Activated CD4-positive, alpha-beta T cell treated with anti-CD3 and anti-CD28 coated beads for 36 hours (primary cell): ENCODE data around the gene ANTXR2. TPM values are rescaled to one million over a fixed set of nuclear protein-coding genes. Genes with fewer than 3 reads are reported as not detected.

Experiments used
- ATAC-seq: fragments of 200-7000 bp; cut with Tn5 transposase; one replicate; pipeline ENCODE4 v1.10.0; 2021; ENCODE audit warnings: mild to moderate bottlenecking, moderate library complexity
- CTCF ChIA-PET: fragments of 350-600 bp; sonication (Branson Sonifier 250); formaldehyde crosslinking; loops from one replicate; lab custom pipeline; 2021; ENCODE audit warnings: antibody characterized with exemption; lab: Charles Lee
- POLR2A ChIA-PET: fragments of 350-600 bp; sonication (Branson Sonifier 250); formaldehyde crosslinking; loops from one replicate; lab custom pipeline; 2021; ENCODE audit warnings: antibody characterized with exemption, inconsistent platforms; lab: Charles Lee
- DNase-seq: peaks from one replicate; pipeline ENCODE4 v3.0.0-alpha.2; 2020
- H3K27ac Mint-ChIP-seq: one replicate; pipeline ENCODE4 v1.8.0; 2021; ENCODE audit warnings: mixed read lengths
- H3K27me3 Mint-ChIP-seq: one replicate; pipeline ENCODE4 v1.8.0; 2021; ENCODE audit warnings: mixed read lengths
- H3K36me3 Mint-ChIP-seq: one replicate; pipeline ENCODE4 v1.8.0; 2021; ENCODE audit warnings: low read depth, mixed read lengths
- H3K4me1 Mint-ChIP-seq: one replicate; pipeline ENCODE4 v1.8.0; 2021; ENCODE audit warnings: mixed read lengths
- H3K4me3 Mint-ChIP-seq: one replicate; pipeline ENCODE4 v1.8.0; 2021; ENCODE audit warnings: mild to moderate bottlenecking, moderate library complexity, mixed read lengths
- H3K9me3 Mint-ChIP-seq: one replicate; pipeline ENCODE4 v1.8.0; 2021; ENCODE audit warnings: low read depth, mixed read lengths
- intact Hi-C, 2 experiments: fragments of 100-400 bp; cut with DNase I in 1 of 2; cut with micrococcal nuclease in 1 of 2; formaldehyde crosslinking; loops; one replicate each; pipeline versions ENCODE4 v1.14.2 to v1.15.1; 2022 to 2024; cut with DNase I, micrococcal nuclease
- total RNA-seq, 2 experiments: library from RNA; stranded (reverse); gene quantifications; one replicate each; pipeline ENCODE4 v1.2.3, GENCODE V29; 2021

ANTXR2 gene
- total RNA-seq, 2 experiments from 2014 or later, result 2.3 to 3.8 TPM

DNA sequence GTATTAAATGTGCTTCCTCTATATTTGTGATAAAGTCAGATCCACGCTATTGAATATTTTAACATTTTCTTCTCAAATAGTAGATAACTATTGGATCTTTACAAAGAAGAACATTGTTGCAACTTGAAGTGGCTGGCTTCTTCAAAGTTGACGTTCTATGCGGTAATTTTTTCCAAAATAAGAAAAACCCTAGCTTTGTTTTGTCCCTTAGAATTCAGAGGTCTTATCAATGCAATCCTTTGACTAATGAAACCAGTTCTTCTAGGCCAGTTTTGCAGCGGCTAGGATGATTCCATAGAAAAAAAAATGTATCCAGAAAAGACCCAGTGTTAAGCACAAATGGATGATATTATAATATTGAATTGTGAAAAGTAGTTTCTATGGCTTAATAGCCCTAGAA, 89.6 kb downstream of the ANTXR2 start:
- Mint-ChIP-seq H3K9me3 (peaks cover 2% of the 10 kb centered on the region), H3K27me3 (no peaks in the 10 kb centered on the region), H3K36me3 (peaks cover 8% of the 10 kb centered on the region), H3K4me3 (no peak overlapping the region), H3K4me1 (peaks cover 14% of the 10 kb centered on the region), H3K27ac (no peak overlapping the region)
- ChIA-PET POLR2A (no interaction called here), CTCF (no interaction called here)
- no peak for ATAC-seq
- intact Hi-C loops, result no loop called here
- DNase-seq, result no peak

DNA sequence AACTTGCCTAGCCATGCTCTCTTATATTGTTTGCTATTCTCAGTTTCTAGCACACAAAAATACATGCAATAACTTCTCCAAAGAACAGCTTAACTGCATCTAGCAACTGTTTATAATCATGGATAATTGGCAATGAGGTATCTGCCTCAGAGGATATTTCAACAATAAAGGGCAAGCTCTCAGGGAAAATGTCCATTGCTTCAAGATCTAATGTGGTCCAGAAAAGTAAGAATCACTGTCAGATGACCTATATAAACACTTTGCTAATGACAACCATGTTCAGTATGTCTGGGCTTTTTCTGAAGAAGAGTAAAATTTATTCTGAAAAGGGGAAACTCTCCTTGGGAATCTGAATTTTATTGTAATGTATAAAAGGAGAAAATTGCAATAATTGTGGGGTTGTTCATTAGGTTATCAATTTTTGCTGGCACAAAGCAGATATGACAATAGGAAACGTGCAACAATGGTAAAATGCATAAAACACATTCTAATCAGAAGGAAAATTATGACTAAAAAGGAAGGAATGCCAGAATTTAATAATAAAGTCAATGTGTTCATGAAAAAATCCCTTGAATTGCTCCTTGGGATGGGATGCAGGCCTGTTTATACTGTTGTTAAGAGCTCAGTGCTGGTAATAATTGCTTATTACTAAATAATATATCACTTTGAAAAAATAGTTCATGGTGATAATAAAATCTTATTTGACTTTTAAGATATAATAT, 90.3 kb downstream of the ANTXR2 start:
- Mint-ChIP-seq H3K27me3 (no peaks in the 10 kb centered on the region), H3K36me3 (peaks cover 10% of the 10 kb centered on the region), H3K9me3 (no peaks in the 10 kb centered on the region), H3K27ac (no peak overlapping the region), H3K4me3 (no peak overlapping the region), H3K4me1 (peaks cover 11% of the 10 kb centered on the region)
- POLR2A ChIA-PET, result no interaction called here
- intact Hi-C loops, result no loop called here
- no peak for DNase-seq
- ATAC-seq, result no peak
- CTCF ChIA-PET, result no interaction called here

DNA sequence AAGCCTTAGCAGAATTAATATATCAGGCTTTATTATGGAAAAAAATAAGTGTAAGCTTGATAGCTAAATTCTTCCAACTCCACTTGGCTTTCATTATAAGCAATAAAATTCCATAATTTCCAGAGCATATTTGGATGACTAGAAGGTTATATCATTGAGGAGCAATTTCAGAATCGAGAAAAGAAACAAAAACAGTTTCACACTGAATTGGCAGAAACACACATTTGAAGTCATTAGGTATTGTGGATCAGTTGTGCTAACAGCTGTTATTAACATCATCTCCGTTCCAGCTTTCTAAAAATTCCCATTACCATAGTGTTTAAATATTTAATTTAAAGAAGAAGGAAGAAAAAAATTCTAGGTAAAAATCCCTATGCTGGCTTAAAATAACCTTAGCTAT, 92.6 kb downstream of the ANTXR2 start:
- intact Hi-C loops, result no loop called here
- CTCF ChIA-PET, result interaction anchor here (0.6 to 1.1 kb wide), 4 partner anchors 63 to 1028 kb away, joined by 3 to 5 read pairs (median 4); no protein-coding TSS in a partner anchor
- Mint-ChIP-seq H3K27me3 (no peaks in the 10 kb centered on the region), H3K36me3 (peaks cover 25% of the 10 kb centered on the region), H3K27ac (no peak overlapping the region), H3K9me3 (no peaks in the 10 kb centered on the region), H3K4me1 (peaks cover 3% of the 10 kb centered on the region), H3K4me3 (no peak overlapping the region)
- no peak for DNase-seq
- POLR2A ChIA-PET, result no interaction called here
- ATAC-seq, result no peak

DNA sequence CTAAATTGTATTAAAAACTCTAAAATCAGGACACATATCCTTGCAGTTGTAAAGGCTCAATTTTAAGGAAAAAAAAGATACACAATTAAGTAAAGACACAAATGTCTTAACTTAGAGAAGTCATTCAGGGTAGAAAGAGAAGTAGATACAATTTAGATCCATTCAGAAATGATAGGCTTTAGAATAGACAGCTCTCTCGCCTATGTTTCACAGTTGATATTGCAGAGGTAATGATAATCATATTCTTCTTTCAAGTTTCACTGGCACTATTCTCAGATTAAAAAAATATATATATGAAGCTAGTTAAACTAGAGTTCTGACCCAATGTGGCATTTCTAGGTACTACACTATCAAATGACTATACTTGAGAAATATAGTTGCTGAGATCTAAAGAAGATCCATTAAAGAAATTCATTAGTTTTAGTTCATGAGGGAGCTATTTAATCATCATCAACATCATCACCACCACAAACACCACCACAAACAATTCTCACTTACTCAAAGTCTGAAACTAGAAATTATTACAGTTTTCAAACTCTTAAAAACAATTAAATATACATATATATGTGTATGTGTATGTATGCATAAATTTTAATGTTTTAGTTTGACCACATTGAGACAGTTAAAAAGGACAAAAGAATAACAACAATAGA, 93.1 kb downstream of the ANTXR2 start:
- Mint-ChIP-seq H3K36me3 (peaks cover 28% of the 10 kb centered on the region), H3K27me3 (no peaks in the 10 kb centered on the region), H3K4me1 (peaks cover 3% of the 10 kb centered on the region), H3K4me3 (no peak overlapping the region), H3K27ac (no peak overlapping the region), H3K9me3 (no peaks in the 10 kb centered on the region)
- intact Hi-C loops, result no loop called here
- ATAC-seq, result no peak
- ChIA-PET CTCF (interaction anchor here (0.6 to 1.1 kb wide), 7 partner anchors 62 to 1275 kb away, joined by 3 to 5 read pairs (median 3); no protein-coding TSS in a partner anchor), POLR2A (interaction anchor here (0.6 to 0.7 kb wide), 2 partner anchors 62 to 1031 kb away, joined by 4 to 5 read pairs; no protein-coding TSS in a partner anchor)
- DNase-seq, result no peak

DNA sequence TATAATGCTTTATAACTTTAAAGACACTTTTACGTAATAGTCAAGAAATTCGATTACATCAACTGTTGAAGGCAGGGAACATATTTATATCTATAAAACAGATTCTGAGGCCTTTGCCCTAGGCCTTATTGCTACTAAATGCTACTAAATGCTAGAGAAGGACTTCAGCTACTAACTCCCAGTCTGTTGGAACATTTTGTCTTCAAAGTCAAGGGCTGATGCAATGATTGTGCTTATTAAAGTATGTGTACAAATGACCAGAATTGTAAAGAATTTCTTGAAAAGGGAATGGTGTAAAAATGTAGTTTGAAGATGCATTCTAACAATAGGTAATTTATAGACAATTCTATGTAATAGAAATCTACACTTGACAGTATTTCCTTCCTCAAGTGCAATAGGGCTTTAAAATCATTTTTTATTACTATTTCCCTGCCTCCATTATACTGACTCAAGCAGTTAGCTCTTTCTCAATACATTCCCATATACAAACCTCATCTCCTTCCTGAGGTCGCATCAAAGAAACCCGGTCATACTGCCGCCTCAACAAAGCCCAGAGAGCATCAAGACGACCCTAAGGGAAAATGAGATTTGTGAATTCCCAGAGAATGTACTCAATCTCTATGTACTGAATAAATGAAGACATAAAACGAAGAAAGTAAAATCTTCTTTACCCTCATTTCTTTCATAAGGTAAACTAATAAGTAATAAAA, 95.7 kb downstream of the ANTXR2 start:
- intact Hi-C loops, result no loop called here
- peaks cover 41% of the 10 kb centered on the region for H3K36me3 Mint-ChIP-seq
- H3K4me1 Mint-ChIP-seq, result peaks cover 3% of the 10 kb centered on the region
- ATAC-seq (no peak), DNase-seq (no peak)
- H3K9me3 Mint-ChIP-seq, result peaks cover 2% of the 10 kb centered on the region
- no peak overlapping the region for H3K27ac Mint-ChIP-seq
- CTCF ChIA-PET, result no interaction called here
- no peaks in the 10 kb centered on the region for H3K27me3 Mint-ChIP-seq
- POLR2A ChIA-PET, result no interaction called here
- no peak overlapping the region for H3K4me3 Mint-ChIP-seq

DNA sequence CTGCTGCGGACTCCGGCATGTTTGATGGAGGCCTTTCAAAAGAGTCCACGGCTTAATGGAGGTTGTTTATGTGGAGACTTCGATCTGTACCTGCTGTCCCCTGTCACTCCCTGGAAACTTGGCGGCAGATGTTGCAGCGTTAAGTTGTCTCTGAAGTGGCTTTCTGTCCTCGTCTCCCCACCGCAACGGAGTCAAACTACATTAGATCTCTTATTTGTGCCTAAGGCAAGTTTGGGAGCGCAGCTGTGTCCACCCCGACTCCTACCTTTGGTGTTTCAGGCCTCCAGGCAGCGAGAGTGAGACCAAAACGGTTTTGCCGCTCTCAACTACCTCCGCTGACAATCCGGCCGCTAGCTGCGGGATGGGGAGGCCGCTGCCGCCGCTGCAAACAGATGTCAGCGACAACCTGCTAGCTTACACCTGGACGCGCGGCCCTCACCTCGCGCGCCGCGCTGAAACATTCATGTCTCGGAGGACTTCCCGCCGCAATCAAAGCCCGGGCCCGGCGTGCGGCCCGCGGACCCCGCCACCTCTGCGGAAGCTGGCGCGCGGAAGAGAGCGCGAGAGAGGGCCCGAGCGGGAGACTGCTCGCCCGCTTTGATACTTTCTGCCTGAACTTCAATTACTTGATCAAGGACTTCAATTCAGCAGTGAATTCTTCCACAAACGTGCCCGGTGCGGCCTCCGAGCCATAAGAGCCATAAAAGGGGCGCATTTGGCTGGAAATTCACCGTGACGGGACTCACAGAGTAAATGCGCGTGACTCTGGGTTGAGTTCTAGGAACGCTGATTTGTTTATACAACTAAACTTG, 108.4 kb downstream of the ANTXR2 start:
- ATAC-seq (no peak), DNase-seq (no peak)
- Mint-ChIP-seq H3K4me3 (no peak overlapping the region), H3K36me3 (peaks cover 12% of the 10 kb centered on the region), H3K4me1 (no peaks in the 10 kb centered on the region), H3K9me3 (no peaks in the 10 kb centered on the region), H3K27me3 (no peaks in the 10 kb centered on the region), H3K27ac (no peak overlapping the region)
- ChIA-PET POLR2A (no interaction called here), CTCF (no interaction called here)
- intact Hi-C loops, result no loop called here

DNA sequence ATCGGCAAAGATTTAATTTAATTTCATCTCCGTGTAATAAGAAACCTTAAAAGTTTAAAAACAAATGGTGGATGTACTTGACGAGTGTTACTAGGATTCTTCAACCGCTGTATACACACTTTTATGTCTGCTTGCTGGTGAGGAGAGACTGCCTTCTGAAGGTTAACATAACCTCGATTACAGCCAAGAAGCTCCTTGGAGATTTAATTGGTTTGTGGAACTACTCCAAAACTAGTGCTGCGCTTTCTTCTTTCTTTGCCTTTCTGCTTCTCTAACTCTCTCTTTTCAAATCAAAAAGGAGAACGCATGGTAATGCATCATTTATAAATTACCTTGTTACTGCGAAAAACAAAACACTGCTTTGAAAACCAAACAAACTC, 109.0 kb downstream of the ANTXR2 start:
- intact Hi-C loops, result no loop called here
- Mint-ChIP-seq H3K9me3 (no peaks in the 10 kb centered on the region), H3K27me3 (no peaks in the 10 kb centered on the region), H3K4me1 (no peaks in the 10 kb centered on the region), H3K36me3 (peaks cover 15% of the 10 kb centered on the region), H3K27ac (no peak overlapping the region), H3K4me3 (no peak overlapping the region)
- ATAC-seq, result no peak
- CTCF ChIA-PET, result no interaction called here
- POLR2A ChIA-PET, result no interaction called here
- DNase-seq, result no peak

DNA sequence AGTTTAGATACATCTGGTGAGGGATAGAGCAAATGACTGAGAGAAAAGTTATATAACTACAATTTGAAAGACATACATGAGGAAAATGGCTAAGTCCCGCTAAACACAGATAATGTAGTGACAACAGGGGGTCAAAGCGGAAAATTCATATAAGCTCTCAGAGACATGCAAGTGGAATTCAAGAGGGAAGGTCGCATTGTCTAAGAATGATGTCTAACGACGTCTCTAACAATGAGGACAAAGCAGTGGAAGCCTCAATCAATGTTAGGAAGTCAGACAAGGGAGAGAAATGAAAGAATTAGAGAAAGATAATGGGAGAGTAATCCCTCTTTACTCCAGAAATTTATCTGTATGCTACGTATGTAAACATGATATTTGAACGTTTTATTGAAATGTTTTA, 113.4 kb downstream of the ANTXR2 start:
- ChIA-PET POLR2A (no interaction called here), CTCF (interaction anchor here (0.7 kb wide), 1 partner anchor 66 kb away, joined by 3 read pairs; no protein-coding TSS in a partner anchor)
- H3K27ac Mint-ChIP-seq, result no peak overlapping the region
- intact Hi-C loops, result no loop called here
- H3K27me3 Mint-ChIP-seq, result no peaks in the 10 kb centered on the region
- no peaks in the 10 kb centered on the region for H3K4me1 Mint-ChIP-seq
- H3K9me3 Mint-ChIP-seq, result no peaks in the 10 kb centered on the region
- H3K4me3 Mint-ChIP-seq, result no peak overlapping the region
- DNase-seq (no peak), ATAC-seq (no peak)
- peaks cover 13% of the 10 kb centered on the region for H3K36me3 Mint-ChIP-seq

DNA sequence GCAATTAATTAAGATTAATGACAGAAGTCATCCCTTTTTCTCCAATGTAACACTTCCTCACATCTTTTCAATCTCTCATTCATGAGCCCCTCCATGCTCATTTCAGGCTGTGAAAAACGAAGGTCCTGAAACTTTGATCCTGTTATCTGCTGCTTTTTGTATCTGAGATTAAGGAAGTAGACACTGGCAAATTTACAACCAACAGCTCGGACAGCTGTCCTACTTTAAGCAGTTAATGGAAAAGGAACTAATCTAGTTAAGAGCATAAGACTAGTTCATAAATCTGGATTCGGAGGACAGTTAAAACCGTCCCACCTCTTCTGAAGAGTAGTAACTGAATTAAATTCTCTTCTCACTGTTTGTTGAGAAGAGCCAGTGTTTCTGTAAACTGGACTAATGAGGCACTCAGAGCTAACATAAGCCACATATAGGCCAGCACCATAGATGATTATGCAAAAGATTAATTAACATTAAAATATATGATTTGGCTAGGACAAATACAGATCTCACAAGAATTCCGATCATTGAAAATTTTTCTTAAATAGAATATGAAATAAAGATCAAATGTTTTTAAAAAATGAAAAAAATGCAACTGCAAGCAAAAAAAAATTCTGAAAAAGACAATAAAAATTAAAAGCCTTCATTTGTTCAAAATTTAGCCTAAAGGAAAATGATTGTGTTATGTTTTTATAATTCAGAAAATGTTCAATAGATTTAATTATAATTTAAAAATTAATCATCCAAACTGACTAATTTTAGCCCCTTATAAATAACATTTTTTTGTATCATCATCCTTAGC, 114.4 kb downstream of the ANTXR2 start:
- peaks cover 6% of the 10 kb centered on the region for H3K36me3 Mint-ChIP-seq
- no peak overlapping the region for H3K27ac Mint-ChIP-seq
- POLR2A ChIA-PET, result no interaction called here
- ATAC-seq (no peak), DNase-seq (no peak)
- intact Hi-C loops, result no loop called here
- H3K4me1 Mint-ChIP-seq, result no peaks in the 10 kb centered on the region
- no peaks in the 10 kb centered on the region for H3K27me3 Mint-ChIP-seq
- CTCF ChIA-PET, result no interaction called here
- H3K4me3 Mint-ChIP-seq, result no peak overlapping the region
- H3K9me3 Mint-ChIP-seq, result no peaks in the 10 kb centered on the region

DNA sequence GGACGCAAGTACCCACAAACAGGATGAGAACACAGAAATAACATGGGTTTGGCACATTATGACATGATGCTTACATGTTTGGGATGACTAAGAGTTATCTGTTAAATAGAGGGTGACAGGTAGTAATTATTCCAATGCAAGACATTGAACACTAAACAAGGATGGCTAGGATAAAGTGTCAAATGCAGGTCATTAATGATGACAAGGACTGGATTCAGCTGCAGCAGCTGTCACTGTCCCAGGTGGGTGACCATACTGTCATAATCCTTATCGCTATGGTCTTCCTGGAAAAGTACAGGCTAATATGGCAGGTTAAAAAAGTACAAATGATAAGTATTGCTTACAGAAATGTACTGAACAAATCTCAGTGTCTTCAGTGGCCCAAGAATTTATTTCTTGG, 123.9 kb downstream of the ANTXR2 start:
- ChIA-PET POLR2A (no interaction called here), CTCF (interaction anchor here (0.8 to 1.2 kb wide), 2 partner anchors 24 to 271 kb away, joined by 3 read pairs; no protein-coding TSS in a partner anchor)
- Mint-ChIP-seq H3K36me3 (peaks cover 3% of the 10 kb centered on the region), H3K9me3 (no peaks in the 10 kb centered on the region), H3K27ac (no peak overlapping the region), H3K27me3 (no peaks in the 10 kb centered on the region), H3K4me1 (peaks cover 5% of the 10 kb centered on the region), H3K4me3 (no peak overlapping the region)
- no peak for DNase-seq
- intact Hi-C loops, result no loop called here
- no peak for ATAC-seq
